Activated naive CD8-positive, alpha-beta T cell treated with anti-CD3 and anti-CD28 coated beads, Interleukin-2, amount 50 U/mL, for 24 hours (primary cell): ENCODE results near the gene TGM2.

Experiments used
- ATAC-seq: fragments of 150-1000 bp; cut with Tn5 transposase; one replicate; pipeline ENCODE4 v1.10.0; 2021
- DNase-seq: peaks from one replicate; pipeline ENCODE4 v3.0.0; 2021
- H3K27ac Mint-ChIP-seq: one replicate; pipeline ENCODE4 v1.8.0; 2021; ENCODE audit warnings: mild to moderate bottlenecking, mixed read lengths
- H3K27me3 Mint-ChIP-seq: one replicate; pipeline ENCODE4 v1.8.0; 2021; ENCODE audit warnings: mixed read lengths
- H3K36me3 Mint-ChIP-seq: one replicate; pipeline ENCODE4 v1.8.0; 2021; ENCODE audit warnings: low read depth, mixed read lengths
- H3K4me1 Mint-ChIP-seq: one replicate; pipeline ENCODE4 v1.8.0; 2021; ENCODE audit warnings: mixed read lengths
- H3K4me3 Mint-ChIP-seq: one replicate; pipeline ENCODE4 v1.8.0; 2021; ENCODE audit warnings: mild to moderate bottlenecking, moderate library complexity, mixed read lengths
- H3K9me3 Mint-ChIP-seq: one replicate; pipeline ENCODE4 v1.8.0; 2021; ENCODE audit warnings: mixed read lengths

TGM2 gene

DNA sequence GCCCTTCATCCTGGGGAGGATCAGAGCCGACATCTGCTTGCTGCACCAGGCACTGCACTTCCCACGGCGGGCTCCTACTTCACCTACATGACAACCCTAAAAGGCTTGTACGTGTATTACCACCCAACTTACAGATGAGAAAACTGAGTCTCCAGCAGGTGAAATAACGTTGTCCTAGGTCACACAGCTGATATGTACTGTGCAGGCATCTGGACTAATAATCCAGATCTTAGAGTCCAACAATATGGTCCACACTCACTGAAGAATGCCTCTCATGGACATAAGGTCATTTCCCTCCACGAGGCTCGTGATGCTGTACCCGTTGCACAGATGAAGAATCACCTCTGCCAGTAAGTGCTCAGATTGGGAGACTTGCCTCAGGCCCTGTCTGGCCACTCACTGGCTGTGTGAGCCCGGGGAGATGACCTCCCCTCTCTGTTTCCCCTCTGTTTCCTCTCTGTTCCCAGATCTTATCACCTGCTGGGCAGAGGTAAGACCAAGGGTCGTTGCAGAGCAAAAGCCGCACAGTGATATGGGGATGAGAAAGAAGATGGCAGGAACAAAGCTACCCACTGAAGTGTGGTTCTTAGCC, 32.1 kb downstream of the TGM2 start:
- DNase-seq (no peak), ATAC-seq (no peak)
- Mint-ChIP-seq H3K4me1 (peaks cover 7% of the 10 kb centered on the region), H3K27me3 (no peaks in the 10 kb centered on the region), H3K27ac (no peak overlapping the region), H3K36me3 (no peaks in the 10 kb centered on the region), H3K9me3 (no peaks in the 10 kb centered on the region), H3K4me3 (no peak overlapping the region)

DNA sequence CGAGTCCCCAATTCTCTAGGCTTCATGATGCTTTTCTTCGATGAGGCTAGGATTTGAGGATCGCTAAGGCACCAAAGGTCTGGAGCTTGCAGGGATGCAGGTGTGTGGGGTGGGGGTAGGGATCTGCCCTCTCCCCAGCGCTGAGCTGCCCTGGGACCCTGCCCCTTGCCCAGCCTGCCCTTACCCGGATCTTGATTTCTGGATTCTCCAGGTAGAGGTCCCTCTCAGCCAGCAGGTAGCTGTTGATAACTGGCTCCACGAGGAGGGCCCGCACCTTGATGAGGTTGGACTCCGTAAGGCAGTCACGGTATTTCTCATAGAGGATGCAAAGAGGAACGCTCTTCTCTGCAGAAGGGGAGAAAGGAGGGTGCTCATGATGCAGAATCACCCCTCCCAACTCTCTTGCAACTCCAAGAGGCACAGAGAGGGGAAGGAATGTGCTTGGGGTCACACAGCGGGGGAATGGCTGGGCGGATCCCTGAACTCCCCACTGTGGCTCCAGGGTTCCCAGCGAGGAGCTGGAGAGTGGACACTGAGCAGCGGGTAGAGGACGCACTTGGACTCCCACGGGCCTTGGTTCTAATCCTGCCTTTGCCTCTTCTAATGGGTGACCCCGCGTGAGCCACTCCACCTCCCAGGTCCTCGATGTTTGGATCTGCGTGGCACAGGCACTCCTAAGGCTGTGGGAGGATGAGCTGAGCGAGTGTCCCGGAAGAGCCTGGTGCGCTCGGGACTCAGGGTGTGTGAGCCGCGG, 32.7 kb downstream of the TGM2 start:
- H3K27me3 Mint-ChIP-seq = no peaks in the 10 kb centered on the region
- no peak overlapping the region for H3K4me3 Mint-ChIP-seq
- H3K36me3 Mint-ChIP-seq = no peaks in the 10 kb centered on the region
- H3K27ac Mint-ChIP-seq = no peak overlapping the region
- DNase-seq = no peak
- peaks cover 7% of the 10 kb centered on the region for H3K4me1 Mint-ChIP-seq
- no peak for ATAC-seq
- H3K9me3 Mint-ChIP-seq = no peaks in the 10 kb centered on the region

DNA sequence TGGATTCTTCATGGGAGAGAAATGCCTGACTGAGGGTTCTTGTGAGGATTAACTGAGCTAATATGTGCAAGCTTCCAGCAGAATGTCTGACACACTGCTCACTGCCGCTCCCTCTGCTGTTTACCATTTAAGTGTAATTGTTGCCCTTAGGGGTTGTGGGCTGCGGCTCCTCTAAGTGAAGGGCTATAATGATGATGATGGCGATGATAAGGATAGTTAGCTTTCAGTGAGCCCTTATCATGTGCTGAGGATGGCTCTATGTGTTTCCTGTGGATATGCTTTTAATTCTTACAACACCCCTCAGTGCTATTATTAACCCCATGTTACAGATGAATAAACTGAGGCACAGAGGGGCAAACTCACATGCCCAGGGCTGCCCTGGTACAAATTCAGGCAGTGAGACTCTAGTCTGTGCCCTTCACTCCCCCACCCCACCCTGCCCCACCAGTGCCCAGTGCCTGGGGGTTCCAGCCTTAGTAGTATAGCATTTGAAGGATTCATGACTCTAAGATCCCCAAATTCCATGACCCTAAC, 33.4 kb downstream of the TGM2 start:
- DNase-seq = no peak

DNA sequence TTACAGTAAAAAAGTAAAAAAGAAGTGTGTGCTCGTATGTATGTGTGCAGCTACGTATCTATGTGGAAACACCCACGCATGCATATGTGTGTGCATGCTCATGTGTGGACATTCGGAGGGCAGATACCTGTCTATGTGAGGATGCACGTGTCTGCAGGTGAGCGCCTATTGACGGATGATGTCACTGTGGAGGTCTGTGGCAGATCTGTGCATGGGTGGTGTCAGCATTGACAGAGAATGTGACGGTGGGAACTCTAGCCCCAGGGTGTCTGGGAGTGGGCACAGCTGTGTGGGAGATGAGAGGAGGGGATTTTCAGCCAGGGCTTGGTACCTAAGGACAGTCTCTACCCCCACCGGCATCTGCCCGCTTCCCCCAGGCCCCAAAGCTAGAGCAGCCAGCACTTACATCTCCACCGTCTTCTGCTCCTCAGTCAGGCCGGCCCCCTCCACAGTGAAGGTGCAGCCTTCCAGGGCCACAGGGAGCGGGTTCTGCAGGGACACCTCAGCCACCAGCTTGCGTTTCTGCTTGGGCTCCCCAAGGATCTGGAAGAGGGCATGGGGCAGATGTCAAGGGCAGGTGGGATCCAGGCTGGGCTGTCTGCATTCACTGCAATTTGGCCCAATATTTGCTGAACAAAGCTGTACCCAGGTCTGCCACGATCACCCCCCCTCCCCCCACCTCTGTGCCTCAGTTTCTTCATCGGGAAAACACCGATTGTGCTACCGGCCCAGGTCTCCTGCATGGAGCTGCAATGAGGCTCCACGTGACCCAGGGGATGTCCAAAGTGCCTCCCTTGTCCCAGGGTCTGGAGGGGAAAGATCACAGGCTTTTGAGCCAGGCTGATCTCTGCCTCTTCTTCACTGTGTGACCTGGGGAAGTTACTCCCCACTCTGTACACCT, 34.1 kb downstream of the TGM2 start:
- Mint-ChIP-seq H3K27ac (no peak overlapping the region), H3K27me3 (no peaks in the 10 kb centered on the region), H3K36me3 (no peaks in the 10 kb centered on the region), H3K4me3 (no peak overlapping the region), H3K4me1 (peaks cover 7% of the 10 kb centered on the region), H3K9me3 (no peaks in the 10 kb centered on the region)
- DNase-seq (no peak), ATAC-seq (no peak)

More for the DNA sequence above, 33.4 kb downstream of the TGM2 start:
- Mint-ChIP-seq H3K4me3 (no peak overlapping the region), H3K27me3 (no peaks in the 10 kb centered on the region), H3K27ac (no peak overlapping the region), H3K9me3 (no peaks in the 10 kb centered on the region), H3K4me1 (peaks cover 7% of the 10 kb centered on the region), H3K36me3 (no peaks in the 10 kb centered on the region)
- ATAC-seq = no peak

DNA sequence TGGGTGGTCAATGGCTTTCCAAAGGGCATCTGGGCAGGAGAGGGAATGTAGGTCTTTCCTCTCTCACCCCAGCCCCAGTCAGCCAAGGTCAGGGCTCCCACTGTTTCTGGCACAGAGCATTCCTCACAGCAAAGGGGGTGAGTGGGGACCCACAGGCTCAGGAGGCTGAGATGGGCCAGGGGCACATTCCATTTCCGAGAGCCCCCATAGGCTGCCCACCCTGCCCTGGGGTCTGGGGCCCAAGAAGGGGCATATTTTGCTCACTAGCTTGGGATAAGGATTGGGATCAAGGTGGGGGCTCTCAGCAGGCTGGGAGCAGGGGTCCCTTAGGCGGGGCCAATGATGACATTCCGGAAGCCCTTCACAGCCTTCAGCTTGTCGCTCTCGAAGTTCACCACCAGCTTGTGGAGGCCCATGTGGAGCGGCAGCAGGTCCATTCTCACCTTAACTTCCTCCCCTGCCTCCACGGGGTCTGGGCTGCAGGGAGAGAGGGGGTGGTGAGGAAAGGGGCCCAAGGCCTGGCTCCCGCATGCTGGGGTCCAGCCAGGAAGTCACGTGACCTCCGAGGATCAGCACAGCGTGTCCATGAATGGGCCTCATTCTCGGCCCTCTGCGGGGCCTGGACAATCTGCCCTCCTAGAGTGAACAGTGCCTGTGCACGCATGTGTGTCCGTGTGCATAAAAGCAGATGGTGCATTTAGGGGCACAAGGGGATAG, 35.0 kb downstream of the TGM2 start:
- ATAC-seq (no peak), DNase-seq (no peak)
- no peak overlapping the region for H3K27ac Mint-ChIP-seq
- peaks cover 7% of the 10 kb centered on the region for H3K4me1 Mint-ChIP-seq
- no peaks in the 10 kb centered on the region for H3K9me3 Mint-ChIP-seq
- H3K36me3 Mint-ChIP-seq = no peaks in the 10 kb centered on the region
- no peaks in the 10 kb centered on the region for H3K27me3 Mint-ChIP-seq
- no peak overlapping the region for H3K4me3 Mint-ChIP-seq

DNA sequence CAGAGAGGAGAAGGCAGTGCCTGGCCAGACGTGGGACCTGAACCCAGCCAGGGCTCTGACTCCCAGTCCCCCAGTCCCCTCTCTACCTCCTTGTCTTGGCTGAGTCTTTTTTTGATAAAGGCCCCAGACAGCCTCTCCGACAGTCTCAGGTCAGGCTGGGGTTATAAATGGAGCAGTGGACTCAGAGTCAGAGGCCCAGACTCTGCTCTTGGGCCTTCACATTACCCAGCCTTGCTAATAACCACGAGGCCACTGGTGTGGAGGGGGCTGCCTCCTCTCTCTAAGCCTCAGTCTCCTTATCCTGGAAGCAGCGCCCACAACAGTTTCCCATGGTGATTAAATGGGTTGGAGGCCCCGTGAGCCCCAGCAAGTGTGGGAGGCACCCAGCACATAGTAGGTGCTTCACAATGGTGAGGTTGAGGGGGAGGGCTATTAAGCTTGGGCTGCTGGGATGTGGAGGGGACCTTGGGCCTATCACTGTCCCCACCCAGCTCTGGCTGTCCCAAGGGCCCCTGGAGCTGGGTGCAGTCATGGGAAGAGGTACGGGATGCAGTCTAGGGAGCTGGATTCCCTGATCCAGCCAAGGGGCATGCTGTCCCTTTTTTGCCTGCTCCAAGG, 35.7 kb downstream of the TGM2 start:
- Mint-ChIP-seq H3K27me3 (no peaks in the 10 kb centered on the region), H3K4me3 (no peak overlapping the region), H3K36me3 (no peaks in the 10 kb centered on the region), H3K27ac (no peak overlapping the region), H3K9me3 (no peaks in the 10 kb centered on the region), H3K4me1 (peaks cover 3% of the 10 kb centered on the region)
- DNase-seq (no peak), ATAC-seq (no peak)

DNA sequence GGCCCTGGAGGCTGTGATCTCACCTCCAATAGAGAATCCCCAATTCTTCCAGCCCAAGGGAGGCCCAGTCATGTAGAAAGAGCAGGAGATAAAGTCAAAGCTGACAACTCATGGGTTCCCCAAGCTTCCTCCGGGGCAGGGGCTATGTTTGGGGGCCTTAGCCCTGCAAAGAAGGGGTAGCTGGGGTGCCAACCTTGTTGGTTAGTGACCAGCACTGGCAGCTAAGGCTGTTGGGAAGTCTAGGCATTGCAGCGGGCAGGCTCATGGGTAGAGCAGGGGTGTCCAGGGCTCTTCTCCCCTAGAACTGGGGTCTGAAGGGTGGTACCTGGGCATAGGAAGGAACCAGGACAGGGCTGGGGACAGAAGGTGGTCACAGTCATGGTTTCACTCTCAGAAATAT, 36.4 kb downstream of the TGM2 start:
- Mint-ChIP-seq H3K27ac (no peak overlapping the region), H3K4me1 (peaks cover under 1% of the 10 kb centered on the region), H3K9me3 (no peaks in the 10 kb centered on the region), H3K4me3 (no peak overlapping the region), H3K27me3 (no peaks in the 10 kb centered on the region), H3K36me3 (no peaks in the 10 kb centered on the region)
- ATAC-seq (no peak), DNase-seq (no peak)

DNA sequence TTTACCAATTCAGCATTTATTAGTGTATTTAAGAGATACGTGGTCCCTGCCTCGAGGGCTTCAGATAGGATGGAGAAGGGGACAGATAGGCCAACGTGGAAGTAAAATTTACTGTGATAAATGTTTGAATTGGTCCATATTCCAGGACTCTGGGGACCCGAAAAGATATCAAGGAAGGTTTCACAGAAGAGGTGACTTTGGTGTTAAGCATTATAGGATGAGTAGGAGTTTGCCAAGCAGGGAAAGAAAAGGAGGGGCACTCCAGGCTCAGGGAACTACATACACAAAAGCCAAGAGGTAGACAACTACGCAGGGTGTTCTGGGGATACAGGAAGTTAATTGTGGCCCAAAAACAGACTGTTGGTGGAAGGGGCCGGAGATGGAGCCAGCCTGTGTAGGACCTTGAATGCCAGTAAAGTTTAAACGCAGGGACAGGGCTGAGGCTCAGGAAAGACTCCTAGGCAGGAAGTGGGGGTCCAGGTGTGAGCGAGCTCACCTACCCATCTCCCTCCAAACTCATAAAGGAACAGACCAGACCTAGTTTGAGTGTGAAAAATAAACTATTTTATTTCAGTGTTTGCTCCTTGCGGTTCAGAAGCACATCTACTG, 37.0 kb downstream of the TGM2 start:
- Mint-ChIP-seq H3K36me3 (no peaks in the 10 kb centered on the region), H3K4me1 (no peaks in the 10 kb centered on the region), H3K9me3 (no peaks in the 10 kb centered on the region), H3K27ac (no peak overlapping the region), H3K4me3 (no peak overlapping the region), H3K27me3 (no peaks in the 10 kb centered on the region)
- no peak for DNase-seq
- ATAC-seq = no peak

DNA sequence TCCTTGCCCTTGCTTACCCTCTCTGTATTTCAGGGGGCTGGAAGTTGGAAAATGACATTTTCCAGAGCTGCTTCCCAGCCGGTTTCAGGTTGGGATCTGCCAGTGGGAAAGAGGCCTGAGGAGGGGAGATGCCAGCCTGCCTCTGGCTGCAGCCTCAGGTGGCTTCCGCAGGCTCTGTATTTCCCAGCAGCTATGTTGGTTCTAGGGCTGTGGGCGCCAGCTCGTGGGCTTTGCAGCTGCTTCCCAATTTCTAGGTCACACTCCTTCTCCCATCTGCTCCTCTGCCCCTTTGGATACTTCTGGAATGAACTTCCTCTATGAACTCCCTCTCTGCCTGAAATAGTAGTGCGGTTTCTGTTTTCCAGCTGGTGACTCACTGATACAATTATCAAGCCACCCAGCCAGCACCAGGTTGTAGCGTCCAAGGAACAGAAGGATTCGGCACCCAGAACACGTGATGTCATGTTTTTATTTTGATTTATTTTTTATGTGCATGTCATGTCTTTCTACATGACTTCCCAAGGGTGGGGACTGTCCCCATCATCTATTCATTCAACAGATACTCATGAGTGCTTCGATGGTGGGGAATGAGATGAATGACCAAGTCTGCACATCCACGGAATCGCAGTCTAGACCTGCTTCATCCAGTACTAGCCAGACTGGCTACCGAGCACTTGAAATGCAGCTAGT, 38.0 kb downstream of the TGM2 start:
- ATAC-seq (no peak), DNase-seq (no peak)
- no peaks in the 10 kb centered on the region for H3K27me3 Mint-ChIP-seq
- H3K9me3 Mint-ChIP-seq = no peaks in the 10 kb centered on the region
- no peak overlapping the region for H3K4me3 Mint-ChIP-seq
- no peak overlapping the region for H3K27ac Mint-ChIP-seq
- no peaks in the 10 kb centered on the region for H3K4me1 Mint-ChIP-seq
- no peaks in the 10 kb centered on the region for H3K36me3 Mint-ChIP-seq

DNA sequence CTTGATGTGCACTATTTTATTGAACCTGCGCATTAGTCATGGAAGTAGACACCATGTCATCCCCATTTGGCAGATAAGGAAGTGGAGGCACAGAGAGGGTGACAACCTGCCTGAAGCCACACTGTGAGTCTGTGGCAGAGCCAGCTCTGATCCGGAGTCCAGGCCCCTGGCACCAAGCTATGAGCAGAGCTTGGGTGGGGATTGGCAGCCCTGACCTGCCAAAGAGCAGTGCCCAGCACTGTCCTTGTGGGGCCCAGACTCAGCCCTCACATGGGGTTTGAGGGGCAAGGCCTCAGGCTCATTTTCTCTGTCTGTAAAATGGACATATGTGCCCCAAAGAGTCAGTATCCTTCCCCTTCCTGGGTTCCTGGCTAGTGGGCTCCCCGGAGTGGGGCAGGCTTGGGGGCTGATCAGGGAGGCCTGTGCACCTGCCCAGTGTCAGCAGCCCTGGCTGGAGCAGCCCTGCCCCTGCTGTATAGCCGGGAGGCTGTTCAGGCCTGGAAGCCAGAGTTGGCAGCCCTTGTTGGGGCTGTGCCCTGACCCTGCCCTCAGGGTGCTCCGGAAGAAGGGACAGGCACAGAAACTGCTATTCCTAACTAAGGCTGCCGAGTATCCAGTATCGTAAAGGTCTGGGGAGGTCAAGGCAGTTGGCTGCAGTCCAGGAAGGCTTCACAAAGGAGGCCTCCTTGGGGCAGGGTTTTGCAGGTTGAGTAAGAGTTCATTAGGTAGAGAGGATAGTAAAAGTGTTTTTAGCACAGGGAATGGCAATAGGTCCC, 38.7 kb downstream of the TGM2 start:
- H3K9me3 Mint-ChIP-seq = no peaks in the 10 kb centered on the region
- H3K4me1 Mint-ChIP-seq = no peaks in the 10 kb centered on the region
- H3K27me3 Mint-ChIP-seq = no peaks in the 10 kb centered on the region
- no peaks in the 10 kb centered on the region for H3K36me3 Mint-ChIP-seq
- no peak overlapping the region for H3K27ac Mint-ChIP-seq
- no peak for ATAC-seq
- DNase-seq = no peak
- no peak overlapping the region for H3K4me3 Mint-ChIP-seq

DNA sequence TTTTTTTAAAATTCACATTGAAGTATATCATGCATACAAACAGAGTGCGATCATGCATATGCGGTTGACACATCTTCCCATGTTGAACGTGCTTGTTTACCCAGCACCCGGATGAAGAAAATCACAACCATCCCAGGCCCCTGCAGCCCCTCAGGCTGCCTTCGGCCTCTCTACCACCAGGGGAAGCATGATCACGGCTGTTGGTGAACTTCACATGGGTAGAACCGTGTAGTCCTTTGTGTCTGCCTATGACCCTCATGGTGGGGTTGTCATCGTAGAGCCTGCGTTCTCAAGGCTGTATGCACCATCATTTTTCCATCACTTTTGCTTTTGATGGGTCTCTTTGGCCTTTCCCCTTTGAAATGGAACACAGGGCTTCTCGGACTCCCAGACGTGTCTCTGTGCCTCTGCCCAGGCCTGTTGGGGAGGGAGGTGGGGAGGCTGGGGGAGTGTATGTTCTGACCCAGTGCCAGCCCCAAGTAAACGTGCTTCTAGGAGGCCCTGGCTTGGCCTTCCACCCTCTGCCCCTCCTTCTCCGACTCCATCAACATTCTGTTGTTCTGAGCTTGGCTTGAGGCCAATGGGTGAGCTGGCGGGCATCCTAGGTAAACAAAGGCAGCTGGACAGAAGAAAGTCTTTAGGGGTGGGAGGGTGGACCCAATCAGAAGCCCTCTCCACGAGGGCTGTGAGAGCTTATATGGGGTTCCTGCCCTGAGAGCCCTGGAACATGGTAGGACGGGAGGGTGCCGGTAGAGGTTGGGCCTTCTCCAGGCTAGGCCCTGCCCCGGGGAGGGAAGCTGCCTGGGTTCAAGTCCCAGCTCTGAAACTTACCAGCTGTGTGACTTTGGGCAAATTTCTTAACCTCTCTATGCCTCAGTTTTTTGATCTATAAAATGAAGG, 39.7 kb downstream of the TGM2 start:
- Mint-ChIP-seq H3K4me1 (no peaks in the 10 kb centered on the region), H3K36me3 (no peaks in the 10 kb centered on the region), H3K9me3 (no peaks in the 10 kb centered on the region), H3K27ac (no peak overlapping the region), H3K4me3 (no peak overlapping the region), H3K27me3 (no peaks in the 10 kb centered on the region)
- no peak for DNase-seq
- ATAC-seq = no peak

DNA sequence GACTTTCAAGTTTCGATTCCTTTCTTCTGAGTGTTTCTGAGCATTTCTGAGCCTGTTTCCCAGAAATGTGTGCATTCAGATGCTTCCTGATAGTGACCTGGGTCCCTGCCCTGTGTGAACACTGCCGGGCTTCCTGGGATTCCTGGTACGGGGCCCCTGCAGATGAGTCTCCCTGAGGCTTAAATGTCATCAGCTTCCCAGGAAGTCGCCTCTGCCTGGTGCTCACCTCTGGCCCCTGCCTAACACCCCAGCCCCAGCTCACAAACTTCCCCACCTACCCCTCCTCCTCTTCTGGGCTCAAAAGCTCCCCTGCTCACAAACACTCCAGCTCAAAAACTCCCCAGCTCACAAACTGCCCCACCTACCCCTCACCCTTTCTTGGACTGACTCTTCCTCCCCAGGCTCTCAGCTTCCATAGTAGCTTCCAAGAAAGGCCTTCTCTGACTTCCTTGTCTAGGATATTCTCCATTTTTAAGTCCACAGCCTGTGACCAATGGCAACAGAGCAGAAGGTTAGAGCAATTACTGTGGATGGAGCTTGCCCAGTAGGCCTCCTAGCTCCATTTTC, 42.0 kb downstream of the TGM2 start:
- DNase-seq = no peak
- no peak overlapping the region for H3K27ac Mint-ChIP-seq

More for the DNA sequence above, 42.0 kb downstream of the TGM2 start:
- Mint-ChIP-seq H3K4me1 (no peaks in the 10 kb centered on the region), H3K36me3 (no peaks in the 10 kb centered on the region), H3K4me3 (no peak overlapping the region), H3K27me3 (no peaks in the 10 kb centered on the region), H3K9me3 (no peaks in the 10 kb centered on the region)
- no peak for ATAC-seq
